ENCODE data around the gene KCNIP3. TPM values are rescaled to one million over a fixed set of nuclear protein-coding genes. Genes with fewer than 3 reads are reported as not detected.

Gene KCNIP3
- total RNA-seq, 1 donor from 2014 or later = 0.68 TPM

- H3K79me2 ChIP-seq (ENCODE audit: insufficient read depth, low read length) = no peaks in the 10 kb centered on the region
- no peak overlapping the region for H3K9ac ChIP-seq (ENCODE audit: low read length)
- H4K20me1 ChIP-seq (ENCODE audit: insufficient read depth, low read length) = peaks cover 3% of the 10 kb centered on the region
- no peaks in the 10 kb centered on the region for H3K36me3 ChIP-seq (ENCODE audit: insufficient read depth, low read length)
- Mint-ChIP-seq H3K4me1 (ENCODE audit: low read depth, unreplicated experiment) (peaks cover 14% of the 10 kb centered on the region), H3K27me3 (ENCODE audit: low read depth, unreplicated experiment) (peaks cover 55% of the 10 kb centered on the region), H3K27ac (ENCODE audit: unreplicated experiment) (no peak overlapping the region), H3K4me3 (ENCODE audit: unreplicated experiment) (no peak overlapping the region), H3K9me3 (ENCODE audit: unreplicated experiment) (no peaks in the 10 kb centered on the region), H3K36me3 (ENCODE audit: low read depth, unreplicated experiment) (no peaks in the 10 kb centered on the region)
- peaks cover 16% of the 10 kb centered on the region for H3K4me1 ChIP-seq (ENCODE audit: insufficient read depth, low read length)
- FAIRE-seq = no peak
- peak overlapping the region; percentile 13 for H3K27ac ChIP-seq (ENCODE audit: low read depth, low read length)
- H2AFZ ChIP-seq (ENCODE audit: low read depth, low read length) = no peak overlapping the region
- no peaks in the 10 kb centered on the region for H3K9me3 ChIP-seq (ENCODE audit: insufficient read depth, low read depth, low read length)
- DNase-seq (ENCODE audit: low read depth) = peak; percentile 76
- H3K4me3 ChIP-seq (ENCODE audit: insufficient read depth, low read depth, low read length) = peak overlapping the region; percentile 21
- H3K27me3 ChIP-seq (ENCODE audit: insufficient read depth, low read length) = no peaks in the 10 kb centered on the region
- TF ChIP-seq EZH2 (IDR thresholded peaks at IDR 0.05; ENCODE audit: insufficient read depth, low read length) = no peak
- TF ChIP-seq, protein P1, sequence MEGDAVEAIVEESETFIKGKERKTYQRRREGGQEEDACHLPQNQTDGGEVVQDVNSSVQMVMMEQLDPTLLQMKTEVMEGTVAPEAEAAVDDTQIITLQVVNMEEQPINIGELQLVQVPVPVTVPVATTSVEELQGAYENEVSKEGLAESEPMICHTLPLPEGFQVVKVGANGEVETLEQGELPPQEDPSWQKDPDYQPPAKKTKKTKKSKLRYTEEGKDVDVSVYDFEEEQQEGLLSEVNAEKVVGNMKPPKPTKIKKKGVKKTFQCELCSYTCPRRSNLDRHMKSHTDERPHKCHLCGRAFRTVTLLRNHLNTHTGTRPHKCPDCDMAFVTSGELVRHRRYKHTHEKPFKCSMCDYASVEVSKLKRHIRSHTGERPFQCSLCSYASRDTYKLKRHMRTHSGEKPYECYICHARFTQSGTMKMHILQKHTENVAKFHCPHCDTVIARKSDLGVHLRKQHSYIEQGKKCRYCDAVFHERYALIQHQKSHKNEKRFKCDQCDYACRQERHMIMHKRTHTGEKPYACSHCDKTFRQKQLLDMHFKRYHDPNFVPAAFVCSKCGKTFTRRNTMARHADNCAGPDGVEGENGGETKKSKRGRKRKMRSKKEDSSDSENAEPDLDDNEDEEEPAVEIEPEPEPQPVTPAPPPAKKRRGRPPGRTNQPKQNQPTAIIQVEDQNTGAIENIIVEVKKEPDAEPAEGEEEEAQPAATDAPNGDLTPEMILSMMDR (IDR thresholded peaks at IDR 0.05; ENCODE audit: insufficient read depth, low read depth, low read length) = no peak
- peak overlapping the region; percentile 52 for H3K4me2 ChIP-seq (ENCODE audit: low read length)
Observed at GRCh38 chr2:95316466-95317122, 19.4 kb downstream of the KCNIP3 start.

- H3K9ac ChIP-seq (ENCODE audit: low read length) = no peak overlapping the region
Observed at GRCh38 chr2:95317123-95317500, 20.0 kb downstream of the KCNIP3 start.

More at GRCh38 chr2:95317123-95317500, 20.0 kb downstream of the KCNIP3 start:
- Mint-ChIP-seq H3K9me3 (ENCODE audit: unreplicated experiment) (peaks cover 3% of the 10 kb centered on the region), H3K27me3 (ENCODE audit: low read depth, unreplicated experiment) (peaks cover 57% of the 10 kb centered on the region), H3K27ac (ENCODE audit: unreplicated experiment) (no peak overlapping the region), H3K36me3 (ENCODE audit: low read depth, unreplicated experiment) (no peaks in the 10 kb centered on the region), H3K4me3 (ENCODE audit: unreplicated experiment) (no peak overlapping the region), H3K4me1 (ENCODE audit: low read depth, unreplicated experiment) (peaks cover 14% of the 10 kb centered on the region)
- Histone ChIP-seq H3K79me2 (ENCODE audit: insufficient read depth, low read length) (no peaks in the 10 kb centered on the region), H2AFZ (ENCODE audit: low read depth, low read length) (no peak overlapping the region), H3K4me1 (ENCODE audit: insufficient read depth, low read length) (peaks cover 16% of the 10 kb centered on the region), H3K27me3 (ENCODE audit: insufficient read depth, low read length) (no peaks in the 10 kb centered on the region), H3K4me3 (ENCODE audit: insufficient read depth, low read depth, low read length) (no peak overlapping the region), H3K9me3 (ENCODE audit: insufficient read depth, low read depth, low read length) (no peaks in the 10 kb centered on the region), H3K4me2 (ENCODE audit: low read length) (peak overlapping the region; percentile 52), H4K20me1 (ENCODE audit: insufficient read depth, low read length) (peaks cover 3% of the 10 kb centered on the region), H3K27ac (ENCODE audit: low read depth, low read length) (no peak overlapping the region), H3K36me3 (ENCODE audit: insufficient read depth, low read length) (no peaks in the 10 kb centered on the region)
- DNase-seq (ENCODE audit: low read depth) (no peak), FAIRE-seq (no peak)
- TF ChIP-seq EZH2 (IDR thresholded peaks at IDR 0.05; ENCODE audit: insufficient read depth, low read length) = no peak
- TF ChIP-seq, protein P1 (IDR thresholded peaks at IDR 0.05; ENCODE audit: insufficient read depth, low read depth, low read length) = no peak

Measured in astrocyte (in vitro differentiated cells and primary cell).